ENCODE measurements around the gene RXYLT1. TPM values are rescaled to one million over a fixed set of nuclear protein-coding genes. Genes with fewer than 3 reads are reported as not detected.

The RXYLT1 gene
- total RNA-seq, 2 donors from 2014 or later, result 11.2 to 15.0 TPM

DNA sequence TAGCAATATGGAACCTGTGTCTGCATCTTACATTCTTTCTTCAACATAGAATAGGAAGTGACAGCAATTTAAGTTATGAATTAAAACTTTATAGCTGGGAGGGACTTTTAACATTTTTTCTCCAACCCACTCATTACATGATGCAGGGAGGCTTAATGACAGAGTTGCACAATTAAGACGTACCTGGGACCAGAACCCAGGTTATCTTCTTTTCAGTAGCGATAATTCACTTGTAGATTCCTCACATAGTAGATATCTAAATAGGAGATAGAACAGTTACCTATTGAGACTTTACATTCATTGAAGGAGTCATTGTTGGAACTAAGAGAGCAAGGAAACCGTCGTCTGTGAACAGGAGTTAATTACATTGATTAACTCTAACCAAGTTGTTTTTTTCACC lies 69.9 kb downstream of the RXYLT1 start:
- H3K9me3 ChIP-seq, result no peaks in the 10 kb centered on the region
- intact Hi-C loops (cut with DNase I), result loop anchor here (10.0 kb wide), 2 partner anchors 85 to 235 kb away; no protein-coding TSS in a partner anchor
- H3K27me3 ChIP-seq, result no peaks in the 10 kb centered on the region
- H3K4me1 ChIP-seq, result peaks cover 3% of the 10 kb centered on the region
- H3K36me3 ChIP-seq, result no peaks in the 10 kb centered on the region
- H3K9ac ChIP-seq (ENCODE audit: low read depth in 2 of 2, low read length in 2 of 2), result no peak overlapping the region
- H3K27ac ChIP-seq, result no peak overlapping the region
- no peak for DNase-seq
- H3K4me3 ChIP-seq, result no peak overlapping the region
- TF ChIP-seq, protein P1, sequence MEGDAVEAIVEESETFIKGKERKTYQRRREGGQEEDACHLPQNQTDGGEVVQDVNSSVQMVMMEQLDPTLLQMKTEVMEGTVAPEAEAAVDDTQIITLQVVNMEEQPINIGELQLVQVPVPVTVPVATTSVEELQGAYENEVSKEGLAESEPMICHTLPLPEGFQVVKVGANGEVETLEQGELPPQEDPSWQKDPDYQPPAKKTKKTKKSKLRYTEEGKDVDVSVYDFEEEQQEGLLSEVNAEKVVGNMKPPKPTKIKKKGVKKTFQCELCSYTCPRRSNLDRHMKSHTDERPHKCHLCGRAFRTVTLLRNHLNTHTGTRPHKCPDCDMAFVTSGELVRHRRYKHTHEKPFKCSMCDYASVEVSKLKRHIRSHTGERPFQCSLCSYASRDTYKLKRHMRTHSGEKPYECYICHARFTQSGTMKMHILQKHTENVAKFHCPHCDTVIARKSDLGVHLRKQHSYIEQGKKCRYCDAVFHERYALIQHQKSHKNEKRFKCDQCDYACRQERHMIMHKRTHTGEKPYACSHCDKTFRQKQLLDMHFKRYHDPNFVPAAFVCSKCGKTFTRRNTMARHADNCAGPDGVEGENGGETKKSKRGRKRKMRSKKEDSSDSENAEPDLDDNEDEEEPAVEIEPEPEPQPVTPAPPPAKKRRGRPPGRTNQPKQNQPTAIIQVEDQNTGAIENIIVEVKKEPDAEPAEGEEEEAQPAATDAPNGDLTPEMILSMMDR (IDR thresholded peaks at IDR 0.05), result no peak

DNA sequence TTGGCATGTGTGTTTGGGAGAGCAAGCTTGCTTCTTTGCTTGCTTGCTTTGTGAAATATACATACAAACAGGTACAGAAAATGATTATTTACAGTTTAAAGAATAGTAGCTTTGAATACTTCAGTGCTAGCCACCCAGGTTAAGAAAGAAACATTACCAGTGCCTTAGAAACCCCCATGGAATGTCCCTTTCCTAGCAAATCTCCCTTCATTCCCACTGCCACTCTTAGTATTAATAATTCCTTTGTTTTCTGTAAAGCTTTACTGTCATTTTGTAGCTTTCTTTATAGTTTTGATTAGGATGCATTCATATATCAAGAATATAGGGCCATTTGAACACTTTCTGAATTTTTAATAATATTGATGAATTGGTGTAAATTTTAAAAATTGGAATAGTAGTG lies 74.3 kb downstream of the RXYLT1 start:
- no peaks in the 10 kb centered on the region for H3K27me3 ChIP-seq
- TF ChIP-seq, protein P1 (IDR thresholded peaks at IDR 0.05), result no peak
- intact Hi-C loops (cut with DNase I), result no loop called here
- H3K9me3 ChIP-seq, result no peaks in the 10 kb centered on the region
- no peaks in the 10 kb centered on the region for H3K36me3 ChIP-seq
- no peak overlapping the region for H3K27ac ChIP-seq
- no peak overlapping the region for H3K9ac ChIP-seq (ENCODE audit: low read depth in 2 of 2, low read length in 2 of 2)
- DNase-seq, result no peak
- H3K4me1 ChIP-seq, result peaks cover 3% of the 10 kb centered on the region
- no peak overlapping the region for H3K4me3 ChIP-seq

DNA sequence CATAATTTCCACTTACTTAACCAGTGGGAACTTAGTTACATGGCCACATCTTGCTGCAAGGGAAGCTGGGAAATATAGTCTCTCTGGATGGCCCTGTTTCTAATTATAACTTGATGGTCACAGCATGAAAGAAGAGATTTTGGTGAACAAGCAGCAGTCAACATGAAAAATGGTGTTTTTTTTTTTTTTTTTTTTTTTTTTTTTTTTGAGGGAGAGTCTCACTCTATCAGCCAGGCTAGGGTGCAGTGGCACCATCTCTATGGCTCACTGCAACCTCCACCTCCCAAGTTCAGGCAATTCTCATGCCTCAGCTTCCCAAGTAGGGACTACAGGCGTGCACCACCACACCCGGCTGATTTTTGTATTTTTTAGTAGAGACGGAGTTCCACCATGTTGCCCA lies 75.6 kb downstream of the RXYLT1 start:
- H3K4me3 ChIP-seq, result no peak overlapping the region
- no peak overlapping the region for H3K27ac ChIP-seq
- no peaks in the 10 kb centered on the region for H3K9me3 ChIP-seq
- H3K27me3 ChIP-seq, result no peaks in the 10 kb centered on the region
- DNase-seq, result no peak
- no peaks in the 10 kb centered on the region for H3K36me3 ChIP-seq
- TF ChIP-seq, protein P1 (IDR thresholded peaks at IDR 0.05), result no peak
- no peaks in the 10 kb centered on the region for H3K4me1 ChIP-seq
- intact Hi-C loops (cut with DNase I), result no loop called here
- no peak overlapping the region for H3K9ac ChIP-seq (ENCODE audit: low read depth in 2 of 2, low read length in 2 of 2)

DNA sequence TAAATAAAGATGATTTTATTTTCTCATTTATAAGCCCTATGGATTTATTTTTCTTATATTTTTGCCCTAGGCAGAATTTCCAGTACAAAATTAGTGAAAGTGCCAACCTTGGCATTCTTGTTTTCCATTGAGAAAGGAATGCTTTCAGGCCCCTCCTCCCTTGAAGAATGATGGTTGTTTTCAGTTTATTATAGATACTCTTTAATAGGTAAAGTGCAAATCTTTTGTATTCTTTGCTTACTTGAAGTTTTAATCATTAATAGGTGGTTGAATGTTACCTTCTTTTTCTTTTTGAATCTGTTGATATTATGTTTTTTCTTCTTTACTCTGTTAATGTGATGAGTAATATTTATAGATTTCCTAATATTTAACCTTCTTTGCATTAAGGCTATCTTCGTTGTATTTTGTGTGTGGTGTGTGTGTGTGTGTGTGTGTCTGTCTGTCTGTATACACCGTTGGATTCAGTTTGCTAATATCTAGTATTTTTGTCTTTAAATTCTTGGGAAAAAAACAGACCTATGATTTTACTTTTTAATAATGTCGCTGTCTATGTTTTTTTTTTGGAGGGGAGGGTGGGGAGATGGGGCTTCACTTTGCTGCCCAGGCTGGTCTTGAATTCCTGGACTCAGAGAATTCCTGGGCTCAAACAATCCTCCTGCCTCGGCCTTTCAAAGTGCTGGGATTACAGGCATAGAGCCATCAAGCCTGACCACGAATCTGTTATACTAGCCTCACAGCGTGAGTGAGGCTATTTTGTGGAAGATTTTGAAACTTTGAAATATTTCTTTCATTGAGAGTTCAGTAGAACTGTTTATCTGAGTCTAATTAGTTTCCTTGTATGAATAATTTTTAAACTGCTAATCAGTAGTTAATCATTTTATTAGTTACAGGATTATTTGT lies 78.3 kb downstream of the RXYLT1 start:
- TF ChIP-seq, protein P1 (IDR thresholded peaks at IDR 0.05), result no peak

More for the DNA sequence above, 78.3 kb downstream of the RXYLT1 start:
- no peaks in the 10 kb centered on the region for H3K4me1 ChIP-seq
- H3K4me3 ChIP-seq, result no peak overlapping the region
- H3K9ac ChIP-seq (ENCODE audit: low read depth in 2 of 2, low read length in 2 of 2), result no peak overlapping the region
- H3K9me3 ChIP-seq, result no peaks in the 10 kb centered on the region
- H3K27ac ChIP-seq, result no peak overlapping the region
- no peak for DNase-seq
- no peaks in the 10 kb centered on the region for H3K27me3 ChIP-seq
- no peaks in the 10 kb centered on the region for H3K36me3 ChIP-seq
- intact Hi-C loops (cut with DNase I), result no loop called here

Other genes with a start within 250 kb of the RXYLT1 start
- 1 to 10 TPM; 1.3 to 1.9 TPM for gene DPY19L2, start 111.4 kb upstream of the RXYLT1 start, total RNA-seq
- 1 to 10 TPM; 8.7 to 9.8 TPM for gene SRGAP1, start 64.8 kb downstream of the RXYLT1 start, total RNA-seq